CD4-positive, alpha-beta T cell treated with Interleukin-21 for 1 hour (primary cell): ENCODE results near the gene SVIP.

Experiments used
- DNase-seq: peaks from one replicate; pipeline ENCODE4 v3.0.0-alpha.2; 2020

SVIP gene

DNA sequence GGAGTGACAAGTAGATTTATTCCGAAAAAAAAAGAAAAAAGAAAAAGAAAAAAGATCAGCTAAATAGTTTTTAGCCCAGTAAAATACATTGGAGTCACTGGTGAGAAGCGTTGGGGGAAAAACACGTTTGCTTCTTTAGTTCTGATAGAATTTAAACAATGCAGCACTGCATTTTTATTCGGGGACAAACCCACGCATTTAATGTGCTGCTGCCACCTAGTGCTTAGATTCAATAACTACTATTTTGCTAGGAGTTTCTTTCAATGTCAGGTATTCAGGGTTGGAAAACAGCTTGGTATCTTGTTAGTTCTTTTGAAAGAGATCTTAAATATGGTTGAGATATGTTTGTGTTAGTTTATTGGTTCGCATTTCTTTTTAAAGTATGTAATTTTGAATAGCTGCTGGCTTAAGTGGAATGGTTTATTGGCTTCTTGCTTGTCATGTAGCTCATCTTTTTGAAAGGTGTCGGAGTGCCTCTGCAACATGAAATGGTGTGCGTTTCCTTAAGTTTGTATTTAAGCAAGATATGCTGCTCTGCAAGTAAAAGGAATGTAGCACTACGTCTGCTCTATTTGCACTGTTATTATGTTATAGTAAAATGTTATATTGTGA is 41.9 kb downstream of the SVIP start:
- DNase-seq = peak; percentile 51

DNA sequence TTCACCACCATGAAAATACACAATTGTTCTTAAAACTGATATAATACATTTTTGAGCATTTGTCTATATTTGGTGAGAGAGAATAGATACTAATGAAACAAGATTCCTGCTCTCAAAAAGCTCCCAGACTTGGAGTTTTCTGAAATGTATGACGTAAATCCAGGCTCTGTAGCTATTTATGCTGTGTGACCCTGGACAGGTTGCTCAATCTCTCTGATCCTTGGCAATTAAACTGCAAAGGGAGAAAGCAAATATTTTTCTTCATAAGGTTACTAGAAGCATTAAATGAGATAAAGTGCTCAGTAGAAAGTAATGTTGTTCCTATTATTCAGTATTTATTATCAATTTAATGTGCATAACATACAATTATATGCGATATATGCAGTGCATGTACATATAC is 42.5 kb downstream of the SVIP start:
- DNase-seq = no peak

DNA sequence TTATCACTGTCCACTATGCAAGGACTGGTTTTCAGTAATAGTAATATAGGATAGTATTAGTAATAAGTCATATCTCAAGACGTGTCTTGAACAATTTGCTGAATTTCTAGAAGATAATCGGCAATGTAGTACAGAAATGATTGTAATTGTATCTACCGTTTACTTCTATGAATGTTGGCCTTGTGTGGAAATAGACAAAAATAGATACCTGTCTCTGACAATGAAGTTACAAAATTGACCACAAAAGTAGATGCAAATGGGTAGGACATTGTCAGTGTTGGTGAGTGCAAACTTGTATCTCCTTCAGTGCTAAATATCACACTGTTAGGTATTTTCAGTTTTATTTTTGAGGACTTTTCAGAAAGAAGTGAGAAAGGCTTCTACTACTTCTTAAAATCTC is 43.1 kb downstream of the SVIP start:
- no peak for DNase-seq

DNA sequence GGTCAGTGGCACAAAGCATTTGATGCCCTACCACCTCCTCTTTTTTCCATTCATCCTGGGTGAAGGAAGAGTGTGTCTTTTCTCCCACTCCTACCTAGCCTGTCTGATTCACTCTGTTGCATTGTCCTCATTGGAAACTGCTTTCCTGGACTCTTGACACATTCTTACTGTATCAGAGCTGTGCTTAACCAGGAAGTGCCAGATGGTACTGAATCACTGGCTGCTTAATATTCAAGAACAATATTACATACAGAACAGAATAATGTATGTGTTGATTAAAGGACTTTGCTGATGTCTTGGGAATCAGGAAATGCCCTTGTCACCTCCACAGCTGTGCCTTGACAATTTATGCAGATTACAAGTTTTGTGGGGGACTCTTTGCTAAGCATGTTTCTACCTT is 44.4 kb downstream of the SVIP start:
- no peak for DNase-seq

DNA sequence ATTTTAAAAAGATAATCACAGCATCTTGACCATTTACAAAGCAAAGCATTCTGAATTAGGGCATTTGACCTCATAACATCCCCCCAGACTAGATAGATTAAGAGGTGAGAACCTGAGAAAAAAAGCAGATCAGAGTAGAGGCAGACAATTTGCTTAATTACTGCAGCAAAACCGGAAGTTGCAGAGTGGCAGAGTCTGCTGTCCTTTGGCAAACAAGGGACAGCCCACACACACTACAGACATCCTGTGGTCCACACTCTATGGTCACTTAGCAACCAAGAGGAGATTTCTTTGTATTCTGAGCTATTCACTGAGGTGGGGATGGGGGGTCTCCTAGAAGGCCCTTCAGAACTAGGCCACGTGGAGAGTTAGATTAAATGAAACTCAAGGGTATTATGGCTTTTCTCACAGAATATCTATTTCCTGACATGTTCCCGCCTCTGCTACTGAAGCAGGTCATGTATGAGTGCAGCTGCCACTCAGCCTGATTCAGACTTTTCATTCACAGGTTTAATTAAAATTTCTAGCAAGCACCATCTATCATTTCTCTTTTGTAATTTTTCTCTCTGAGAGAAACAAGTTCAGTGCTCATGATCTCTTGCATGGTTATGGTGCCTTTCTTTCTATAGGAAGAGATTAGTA is 48.5 kb downstream of the SVIP start:
- peak; percentile 5 for DNase-seq

DNA sequence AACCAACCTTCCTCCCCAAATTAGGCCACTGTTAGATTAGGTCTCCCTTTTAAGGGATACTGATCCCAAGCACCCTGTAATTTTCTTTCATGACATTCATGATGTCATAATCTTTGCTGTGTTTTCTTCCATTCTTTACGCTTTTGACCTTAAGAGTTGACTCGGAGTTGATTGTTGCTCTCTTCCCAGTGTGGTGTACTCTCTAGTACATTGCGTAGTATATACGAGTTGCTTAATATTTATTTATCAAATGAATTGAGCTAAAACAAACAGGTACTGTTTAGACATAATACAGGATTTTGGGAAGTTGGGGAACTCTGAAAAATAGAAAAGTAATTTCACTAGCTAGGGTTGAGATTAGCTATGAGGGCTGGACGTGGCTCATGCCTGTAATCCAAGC is 49.8 kb downstream of the SVIP start:
- no peak for DNase-seq

DNA sequence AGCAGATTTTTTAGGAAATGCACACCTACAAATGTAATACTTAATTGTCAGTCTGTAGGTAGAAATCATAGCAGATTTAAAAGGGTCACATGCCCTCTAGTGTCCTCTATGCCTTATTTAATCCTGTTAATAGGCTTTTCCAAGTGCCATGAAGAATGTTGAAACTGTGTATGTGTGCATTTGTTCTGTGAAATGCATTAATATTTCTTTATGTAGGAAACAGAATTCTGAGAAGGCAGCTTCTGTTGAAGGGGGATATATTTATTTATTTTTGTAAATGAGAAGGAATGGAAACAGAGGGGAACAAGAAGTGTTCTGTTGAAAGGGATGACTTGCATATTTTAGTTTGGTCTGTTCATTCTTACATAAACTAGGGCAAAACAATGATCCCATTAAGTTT is 51.0 kb downstream of the SVIP start:
- DNase-seq = no peak

DNA sequence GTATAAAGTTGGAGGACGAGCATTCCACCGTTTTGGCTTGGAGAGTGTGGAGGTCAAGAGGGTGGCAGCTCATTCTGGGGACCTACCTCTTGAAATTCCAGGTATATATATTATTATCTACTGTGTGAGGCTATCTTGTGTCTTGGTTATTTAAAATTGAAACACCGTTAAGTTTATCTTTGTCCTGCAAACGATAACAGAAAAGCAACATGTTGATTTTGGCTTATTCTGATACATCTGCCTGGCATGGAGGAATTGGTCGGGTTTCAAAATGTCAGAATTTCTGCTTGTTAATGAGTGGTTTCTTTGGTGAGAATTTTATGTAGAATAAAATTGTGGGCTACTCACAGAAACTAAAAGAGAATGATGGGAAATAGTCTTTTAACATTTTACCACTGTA is 54.4 kb downstream of the SVIP start:
- no peak for DNase-seq

DNA sequence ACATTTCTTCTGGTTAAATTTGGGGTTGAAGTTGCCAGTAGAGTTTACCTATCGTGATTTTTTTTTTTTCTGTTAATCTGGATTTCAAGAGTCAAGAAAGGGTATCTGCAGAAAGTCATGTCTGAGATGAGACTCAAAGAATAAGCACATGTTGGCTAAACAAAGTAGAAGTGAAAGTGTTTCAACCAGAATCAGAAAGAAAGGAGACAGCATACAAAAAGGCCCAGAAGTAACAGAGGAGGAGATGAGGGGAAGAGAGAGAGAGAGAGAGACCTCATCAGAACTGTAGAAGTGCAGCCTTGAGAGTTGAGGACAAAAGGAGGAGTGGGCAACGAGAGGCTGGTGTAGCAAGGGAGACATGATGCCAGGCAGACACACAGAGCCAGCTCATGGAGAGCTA is 54.9 kb downstream of the SVIP start:
- DNase-seq = no peak

DNA sequence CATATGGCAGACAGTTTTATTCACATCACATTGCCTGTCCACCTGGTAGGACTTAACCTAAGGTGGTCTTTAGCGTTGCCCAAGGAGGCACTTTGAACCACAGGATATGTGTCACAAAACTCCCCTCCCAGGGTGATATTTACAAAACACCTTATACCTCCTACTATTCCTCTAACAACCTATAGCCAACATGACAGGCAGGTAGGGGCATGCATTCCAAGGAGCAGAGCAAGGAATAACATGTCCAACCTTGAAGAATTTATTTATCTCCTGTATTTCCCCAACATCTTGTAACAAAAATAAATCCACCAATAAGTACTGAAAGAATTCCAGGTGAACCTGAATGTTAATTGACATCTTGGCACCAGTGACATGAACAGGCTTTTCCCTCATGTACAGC is 60.5 kb downstream of the SVIP start:
- no peak for DNase-seq
